ENCODE results near the gene CLDN9. TPM values are rescaled to one million over a fixed set of nuclear protein-coding genes. Genes with fewer than 3 reads are reported as not detected.

Gene CLDN9
- total RNA-seq, 1 experiment from 2014 or later = 0.05 TPM

GRCh38 chr16:3028716-3029319, 16.1 kb downstream of the CLDN9 start:
- DNase-seq (ENCODE audit: extremely low read depth, low read depth) = no peak

- DNase-seq (ENCODE audit: extremely low read depth, low read depth) = no peak
Measured at GRCh38 chr16:3029491-3030221, 16.9 kb downstream of the CLDN9 start.

GRCh38 chr16:3030222-3031212, 17.8 kb downstream of the CLDN9 start:
- DNase-seq (ENCODE audit: extremely low read depth, low read depth) = no peak

- DNase-seq (ENCODE audit: extremely low read depth, low read depth) = no peak
Measured at GRCh38 chr16:3032624-3033023, 19.9 kb downstream of the CLDN9 start.

- DNase-seq (ENCODE audit: extremely low read depth, low read depth) = no peak
Measured at GRCh38 chr16:3035289-3035971, 22.7 kb downstream of the CLDN9 start.

GRCh38 chr16:3035972-3036725, 23.4 kb downstream of the CLDN9 start:
- DNase-seq (ENCODE audit: extremely low read depth, low read depth) = no peak

- DNase-seq (ENCODE audit: extremely low read depth, low read depth) = no peak
Measured at GRCh38 chr16:3036726-3037315, 24.1 kb downstream of the CLDN9 start, which contains the start of gene BICDL2. Gene BICDL2, minus strand, starts transcription at chr16:3036944. Its CDS starts 1,448 bp downstream, at chr16:3035496.

GRCh38 chr16:3038256-3038655, 25.5 kb downstream of the CLDN9 start:
- no peak for DNase-seq (ENCODE audit: extremely low read depth, low read depth)

GRCh38 chr16:3038896-3039295, 26.2 kb downstream of the CLDN9 start:
- no peak for DNase-seq (ENCODE audit: extremely low read depth, low read depth)

GRCh38 chr16:3042376-3042775, 29.7 kb downstream of the CLDN9 start:
- no peak for DNase-seq (ENCODE audit: extremely low read depth, low read depth)

GRCh38 chr16:3044708-3045107, 32.0 kb downstream of the CLDN9 start:
- no peak for DNase-seq (ENCODE audit: extremely low read depth, low read depth)

GRCh38 chr16:3045758-3046640, 33.3 kb downstream of the CLDN9 start, which contains the start of gene MMP25:
Gene MMP25, plus strand, starts transcription at chr16:3046561. Its CDS starts 357 bp downstream, at chr16:3046918.
- DNase-seq (ENCODE audit: extremely low read depth, low read depth) = no peak

- no peak for DNase-seq (ENCODE audit: extremely low read depth, low read depth)
Measured at GRCh38 chr16:3046641-3047386, 34.1 kb downstream of the CLDN9 start.

GRCh38 chr16:3047387-3047720, 34.6 kb downstream of the CLDN9 start:
- DNase-seq (ENCODE audit: extremely low read depth, low read depth) = no peak

- DNase-seq (ENCODE audit: extremely low read depth, low read depth) = no peak
Measured at GRCh38 chr16:3049921-3050481, 37.3 kb downstream of the CLDN9 start.

- DNase-seq (ENCODE audit: extremely low read depth, low read depth) = no peak
Measured at GRCh38 chr16:3050487-3050886, 37.8 kb downstream of the CLDN9 start.

GRCh38 chr16:3051009-3051408, 38.3 kb downstream of the CLDN9 start:
- DNase-seq (ENCODE audit: extremely low read depth, low read depth) = no peak
